SK-N-SH treated with all-trans-retinoic acid at 6 μM for 48 hours (cell line): ENCODE results near the gene ADPRM.

Source experiments
- CSDC2 ChIP-seq: fragments of 250-450 bp; sonication (Bioruptor Pico); IDR thresholded peaks from 2 replicates; pipeline ENCODE4 v1.5.0; 2020; ENCODE audit warnings: mild to moderate bottlenecking, moderate library complexity
- ZFP30 ChIP-seq: fragments of 450-650 bp; formaldehyde crosslinking; IDR thresholded peaks from 2 replicates; pipeline ENCODE4 v1.5.0; 2022; ENCODE audit warnings: mild to moderate bottlenecking, moderate library complexity
- ZNF565 ChIP-seq: fragments of 450-650 bp; formaldehyde crosslinking; conservative IDR thresholded peaks from 2 replicates; pipeline ENCODE4 v1.5.0; 2020; ENCODE audit warnings: low read depth, mild to moderate bottlenecking, moderate library complexity
- ZNF8 ChIP-seq: fragments of 450-650 bp; formaldehyde crosslinking; IDR thresholded peaks from 2 replicates; pipeline ENCODE4 v1.5.0; 2020; ENCODE audit warnings: mild to moderate bottlenecking, moderate library complexity
- TF ChIP-seq, protein P1 (sequence below): fragments of 250-450 bp; sonication (Bioruptor Pico); IDR thresholded peaks from 2 replicates; pipeline ENCODE4 v1.5.1; 2021; ENCODE audit warnings: mild to moderate bottlenecking, moderate library complexity
- TF ChIP-seq, protein P2 (sequence below): fragments of 250-450 bp; sonication (Bioruptor Pico); IDR thresholded peaks from 2 replicates; pipeline ENCODE4 v1.8.0; 2020; ENCODE audit warnings: mild to moderate bottlenecking, moderate library complexity, borderline replicate concordance
- TF ChIP-seq, protein P3 (sequence below): fragments of 250-450 bp; sonication (Bioruptor Pico); IDR thresholded peaks from 2 replicates; pipeline ENCODE4 v1.5.1; 2020; ENCODE audit warnings: low read depth, mild to moderate bottlenecking, moderate library complexity
- TF ChIP-seq, protein P4 (sequence below): fragments of 250-450 bp; sonication (Bioruptor Pico); IDR thresholded peaks from 2 replicates; pipeline ENCODE4 v1.5.0; 2020; ENCODE audit warnings: mild to moderate bottlenecking, moderate library complexity

DNA sequence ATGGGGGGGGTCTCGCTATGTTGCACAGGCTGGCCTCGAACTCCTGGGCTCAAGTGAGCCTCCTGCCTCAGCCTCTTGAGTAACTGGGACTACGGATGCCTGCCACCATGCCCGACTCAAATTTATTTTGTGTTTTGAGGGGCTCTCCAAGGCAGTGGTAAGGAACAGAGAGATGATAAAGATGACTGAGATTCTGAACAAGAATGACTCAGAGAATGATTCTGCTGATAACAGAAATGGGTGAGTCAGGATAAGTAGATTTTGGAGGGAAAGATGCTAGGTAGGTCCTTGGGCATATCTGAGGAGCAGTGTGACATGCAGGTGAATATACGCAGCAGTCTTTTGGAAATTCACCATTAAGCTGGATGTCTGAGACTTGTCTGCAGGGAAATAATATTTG, 29.8 kb downstream of the ADPRM start:
- TF ChIP-seq, protein P1, sequence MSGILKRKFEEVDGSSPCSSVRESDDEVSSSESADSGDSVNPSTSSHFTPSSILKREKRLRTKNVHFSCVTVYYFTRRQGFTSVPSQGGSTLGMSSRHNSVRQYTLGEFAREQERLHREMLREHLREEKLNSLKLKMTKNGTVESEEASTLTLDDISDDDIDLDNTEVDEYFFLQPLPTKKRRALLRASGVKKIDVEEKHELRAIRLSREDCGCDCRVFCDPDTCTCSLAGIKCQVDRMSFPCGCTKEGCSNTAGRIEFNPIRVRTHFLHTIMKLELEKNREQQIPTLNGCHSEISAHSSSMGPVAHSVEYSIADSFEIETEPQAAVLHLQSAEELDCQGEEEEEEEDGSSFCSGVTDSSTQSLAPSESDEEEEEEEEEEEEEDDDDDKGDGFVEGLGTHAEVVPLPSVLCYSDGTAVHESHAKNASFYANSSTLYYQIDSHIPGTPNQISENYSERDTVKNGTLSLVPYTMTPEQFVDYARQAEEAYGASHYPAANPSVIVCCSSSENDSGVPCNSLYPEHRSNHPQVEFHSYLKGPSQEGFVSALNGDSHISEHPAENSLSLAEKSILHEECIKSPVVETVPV = no peak
- TF ChIP-seq, protein P2, sequence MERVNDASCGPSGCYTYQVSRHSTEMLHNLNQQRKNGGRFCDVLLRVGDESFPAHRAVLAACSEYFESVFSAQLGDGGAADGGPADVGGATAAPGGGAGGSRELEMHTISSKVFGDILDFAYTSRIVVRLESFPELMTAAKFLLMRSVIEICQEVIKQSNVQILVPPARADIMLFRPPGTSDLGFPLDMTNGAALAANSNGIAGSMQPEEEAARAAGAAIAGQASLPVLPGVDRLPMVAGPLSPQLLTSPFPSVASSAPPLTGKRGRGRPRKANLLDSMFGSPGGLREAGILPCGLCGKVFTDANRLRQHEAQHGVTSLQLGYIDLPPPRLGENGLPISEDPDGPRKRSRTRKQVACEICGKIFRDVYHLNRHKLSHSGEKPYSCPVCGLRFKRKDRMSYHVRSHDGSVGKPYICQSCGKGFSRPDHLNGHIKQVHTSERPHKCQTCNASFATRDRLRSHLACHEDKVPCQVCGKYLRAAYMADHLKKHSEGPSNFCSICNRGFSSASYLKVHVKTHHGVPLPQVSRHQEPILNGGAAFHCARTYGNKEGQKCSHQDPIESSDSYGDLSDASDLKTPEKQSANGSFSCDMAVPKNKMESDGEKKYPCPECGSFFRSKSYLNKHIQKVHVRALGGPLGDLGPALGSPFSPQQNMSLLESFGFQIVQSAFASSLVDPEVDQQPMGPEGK (CRISPR knock-in tag) = no peak
- TF ChIP-seq, protein P3, sequence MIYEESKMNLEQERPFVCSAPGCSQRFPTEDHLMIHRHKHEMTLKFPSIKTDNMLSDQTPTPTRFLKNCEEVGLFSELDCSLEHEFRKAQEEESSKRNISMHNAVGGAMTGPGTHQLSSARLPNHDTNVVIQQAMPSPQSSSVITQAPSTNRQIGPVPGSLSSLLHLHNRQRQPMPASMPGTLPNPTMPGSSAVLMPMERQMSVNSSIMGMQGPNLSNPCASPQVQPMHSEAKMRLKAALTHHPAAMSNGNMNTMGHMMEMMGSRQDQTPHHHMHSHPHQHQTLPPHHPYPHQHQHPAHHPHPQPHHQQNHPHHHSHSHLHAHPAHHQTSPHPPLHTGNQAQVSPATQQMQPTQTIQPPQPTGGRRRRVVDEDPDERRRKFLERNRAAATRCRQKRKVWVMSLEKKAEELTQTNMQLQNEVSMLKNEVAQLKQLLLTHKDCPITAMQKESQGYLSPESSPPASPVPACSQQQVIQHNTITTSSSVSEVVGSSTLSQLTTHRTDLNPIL (CRISPR knock-in tag) = no peak
- no peak for TF ChIP-seq ZNF565 (CRISPR knock-in tag)
- no peak for TF ChIP-seq ZNF8 (CRISPR knock-in tag)
- TF ChIP-seq CSDC2 (CRISPR knock-in tag) = no peak
- no peak for TF ChIP-seq ZFP30
- TF ChIP-seq, protein P4, sequence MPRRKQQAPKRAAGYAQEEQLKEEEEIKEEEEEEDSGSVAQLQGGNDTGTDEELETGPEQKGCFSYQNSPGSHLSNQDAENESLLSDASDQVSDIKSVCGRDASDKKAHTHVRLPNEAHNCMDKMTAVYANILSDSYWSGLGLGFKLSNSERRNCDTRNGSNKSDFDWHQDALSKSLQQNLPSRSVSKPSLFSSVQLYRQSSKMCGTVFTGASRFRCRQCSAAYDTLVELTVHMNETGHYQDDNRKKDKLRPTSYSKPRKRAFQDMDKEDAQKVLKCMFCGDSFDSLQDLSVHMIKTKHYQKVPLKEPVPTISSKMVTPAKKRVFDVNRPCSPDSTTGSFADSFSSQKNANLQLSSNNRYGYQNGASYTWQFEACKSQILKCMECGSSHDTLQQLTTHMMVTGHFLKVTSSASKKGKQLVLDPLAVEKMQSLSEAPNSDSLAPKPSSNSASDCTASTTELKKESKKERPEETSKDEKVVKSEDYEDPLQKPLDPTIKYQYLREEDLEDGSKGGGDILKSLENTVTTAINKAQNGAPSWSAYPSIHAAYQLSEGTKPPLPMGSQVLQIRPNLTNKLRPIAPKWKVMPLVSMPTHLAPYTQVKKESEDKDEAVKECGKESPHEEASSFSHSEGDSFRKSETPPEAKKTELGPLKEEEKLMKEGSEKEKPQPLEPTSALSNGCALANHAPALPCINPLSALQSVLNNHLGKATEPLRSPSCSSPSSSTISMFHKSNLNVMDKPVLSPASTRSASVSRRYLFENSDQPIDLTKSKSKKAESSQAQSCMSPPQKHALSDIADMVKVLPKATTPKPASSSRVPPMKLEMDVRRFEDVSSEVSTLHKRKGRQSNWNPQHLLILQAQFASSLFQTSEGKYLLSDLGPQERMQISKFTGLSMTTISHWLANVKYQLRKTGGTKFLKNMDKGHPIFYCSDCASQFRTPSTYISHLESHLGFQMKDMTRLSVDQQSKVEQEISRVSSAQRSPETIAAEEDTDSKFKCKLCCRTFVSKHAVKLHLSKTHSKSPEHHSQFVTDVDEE (CRISPR knock-in tag) = no peak
